ENCODE measurements around the gene CNTNAP5.

Gene CNTNAP5

DNA sequence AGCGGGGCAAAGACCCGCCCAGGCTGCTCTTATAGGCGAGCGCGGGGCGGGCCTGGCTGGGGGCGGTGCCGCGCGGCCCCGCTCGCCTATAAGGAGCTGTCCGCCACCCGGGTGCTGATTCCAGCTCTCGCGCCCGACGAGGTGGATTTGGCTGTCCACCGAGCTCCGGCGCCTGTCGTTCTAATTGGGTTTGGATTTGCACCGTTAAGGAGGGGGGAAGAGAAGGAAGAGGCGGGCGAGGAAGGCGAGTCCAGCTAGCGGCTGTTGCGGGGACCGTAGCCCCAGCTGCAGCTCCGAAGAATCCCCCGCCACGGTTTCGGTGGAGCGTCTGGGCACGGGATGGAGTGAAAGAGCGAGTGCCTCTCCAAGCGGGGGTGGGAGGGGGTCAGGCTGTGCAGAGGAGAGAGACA, at the start of gene CNTNAP5:
Gene CNTNAP5, plus strand, starts transcription at position 117 of the 410 bp plus-strand sequence. CDS start 364 bp downstream, outside the sequence.
- peak; percentile 43 for DNase-seq

DNA sequence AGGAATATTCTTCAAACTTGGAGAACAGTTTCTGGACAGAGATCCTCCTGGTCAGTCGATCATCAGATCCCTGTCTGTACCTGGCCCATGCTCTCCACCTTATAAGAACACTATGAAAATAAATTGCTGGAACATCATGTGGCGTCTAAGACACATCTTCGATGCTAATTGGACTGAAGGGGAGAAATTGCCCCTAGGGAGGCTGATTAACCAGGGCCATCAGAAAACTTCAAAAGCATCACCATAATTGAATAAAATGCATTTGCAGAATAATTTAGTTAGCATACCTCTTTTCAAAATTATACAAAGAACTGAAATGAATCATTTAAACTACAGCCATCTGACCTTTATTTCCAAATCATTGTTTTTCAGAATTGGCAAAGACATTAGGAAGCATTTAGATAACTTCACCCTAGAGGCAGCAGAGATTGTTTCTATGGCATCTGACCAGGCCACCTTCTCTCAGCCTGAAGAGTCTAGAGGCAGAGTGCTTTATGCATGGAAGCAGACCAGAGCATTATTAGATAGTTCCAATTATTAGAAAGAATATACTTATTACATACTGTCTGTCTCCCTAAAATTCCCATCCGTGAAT, 48.9 kb upstream of the CNTNAP5 start:
- DNase-seq: no peak

GRCh38 chr2:123993728-123994323, 31.3 kb upstream of the CNTNAP5 start:
- peak; percentile 27 for DNase-seq

GRCh38 chr2:123999681-124000080, 25.4 kb upstream of the CNTNAP5 start:
- DNase-seq: no peak

GRCh38 chr2:124001696-124002430, 23.2 kb upstream of the CNTNAP5 start:
- no peak for DNase-seq

DNA sequence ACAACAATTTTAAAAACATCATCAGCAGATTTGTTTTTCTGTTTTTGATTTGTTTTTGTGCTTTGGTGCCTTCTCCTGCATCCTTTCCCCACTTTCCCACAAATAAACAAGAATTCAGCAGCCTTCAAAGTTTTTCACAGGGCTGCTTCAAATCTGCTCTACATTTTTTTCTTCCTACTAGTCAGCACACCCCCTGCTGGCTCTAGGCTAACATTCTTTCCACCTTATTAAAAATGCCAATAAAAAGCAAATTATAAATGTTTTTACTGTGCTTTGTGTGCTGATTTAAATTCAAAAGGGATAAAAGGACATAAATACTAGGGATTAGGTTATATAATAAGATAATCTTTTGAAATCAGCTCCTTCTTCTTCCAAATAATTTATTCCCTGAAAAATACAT, 6.2 kb upstream of the CNTNAP5 start:
- DNase-seq: no peak

DNA sequence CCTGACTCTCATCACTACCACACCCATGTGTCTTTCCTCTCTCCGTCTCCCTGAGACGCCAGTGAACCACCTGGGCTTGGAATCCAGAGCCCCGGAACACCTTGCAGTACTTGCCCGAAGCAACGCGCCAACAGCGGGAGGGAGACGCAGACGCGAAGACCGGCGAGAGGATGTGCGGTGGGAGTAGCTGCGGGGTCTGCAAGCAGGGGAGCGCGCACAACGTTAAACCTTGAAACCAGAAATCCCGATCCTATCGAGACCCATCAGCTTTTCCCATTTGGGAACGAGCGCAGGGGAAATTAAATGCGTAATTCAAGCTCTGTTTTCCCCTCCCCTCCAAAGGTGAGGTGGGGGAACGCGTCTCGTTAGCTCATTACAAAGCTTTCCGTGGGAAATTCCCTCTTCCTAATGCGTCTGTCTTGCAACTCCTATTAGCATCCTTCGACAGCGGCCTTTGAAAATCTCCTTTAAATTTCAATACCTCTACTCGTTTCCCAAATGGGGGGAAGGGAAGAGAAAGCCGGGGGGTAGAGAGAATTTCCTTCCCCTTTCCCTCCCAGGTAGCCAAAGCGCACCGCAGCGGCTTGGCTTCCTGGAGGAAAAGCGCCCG, 421 bp upstream of the CNTNAP5 start:
- DNase-seq: no peak

- no peak for DNase-seq
These were observed 876 bp downstream of the CNTNAP5 start for GRCh38 chr2:124025891-124026434.

- no peak for DNase-seq
These were observed 1.4 kb downstream of the CNTNAP5 start for GRCh38 chr2:124026503-124026902.

GRCh38 chr2:124027182-124027581, 2.1 kb downstream of the CNTNAP5 start:
- DNase-seq: peak; percentile 55

- DNase-seq: no peak
These were observed 7.7 kb downstream of the CNTNAP5 start for GRCh38 chr2:124032799-124033198.

- DNase-seq: no peak
These were observed 9.2 kb downstream of the CNTNAP5 start for GRCh38 chr2:124034265-124034664.

DNA sequence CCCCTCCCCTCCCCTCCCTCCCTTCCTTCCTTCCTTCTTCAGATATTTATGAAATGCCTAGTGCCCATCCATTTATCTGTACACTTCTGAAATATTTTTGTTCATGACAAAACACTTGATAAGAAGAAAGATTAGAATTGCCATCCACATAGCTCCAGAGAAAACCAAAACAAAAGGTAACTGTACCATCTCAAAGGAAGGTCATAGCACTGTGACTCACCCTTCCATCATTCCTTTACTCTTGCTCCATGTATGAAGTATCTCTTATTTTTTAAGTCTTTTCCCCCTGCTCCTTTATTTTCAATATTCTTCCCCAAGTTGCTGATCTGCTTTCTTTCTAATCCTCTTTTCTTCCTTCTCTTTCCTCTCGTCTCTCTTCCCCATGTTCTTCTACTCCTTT, 9.9 kb downstream of the CNTNAP5 start:
- no peak for DNase-seq

GRCh38 chr2:124039032-124039431, 13.9 kb downstream of the CNTNAP5 start:
- DNase-seq: no peak

GRCh38 chr2:124039762-124040291, 14.7 kb downstream of the CNTNAP5 start:
- no peak for DNase-seq

GRCh38 chr2:124045894-124046293, 20.8 kb downstream of the CNTNAP5 start:
- DNase-seq: no peak

GRCh38 chr2:124046332-124046731, 21.2 kb downstream of the CNTNAP5 start:
- DNase-seq: no peak

GRCh38 chr2:124048102-124048501, 23.0 kb downstream of the CNTNAP5 start:
- DNase-seq: no peak

DNA sequence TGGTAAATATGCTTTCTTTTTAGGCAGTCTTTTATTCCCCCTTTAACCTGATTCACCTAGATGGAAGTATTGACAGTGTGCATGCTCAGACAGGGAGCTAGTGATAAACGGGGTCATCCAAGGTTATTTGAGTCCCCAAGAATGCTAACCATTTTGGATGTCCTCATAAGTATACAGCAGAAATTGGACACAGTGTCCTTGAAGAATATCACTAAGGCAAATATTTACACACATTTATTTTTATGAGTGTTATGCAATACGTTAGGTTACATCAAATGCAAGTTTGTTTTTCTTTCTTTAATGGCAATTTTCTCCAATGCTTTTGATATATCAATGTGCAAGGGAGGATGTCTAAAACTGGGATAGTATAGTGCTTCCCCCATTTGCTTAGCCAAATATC, 23.6 kb downstream of the CNTNAP5 start:
- DNase-seq: no peak

DNA sequence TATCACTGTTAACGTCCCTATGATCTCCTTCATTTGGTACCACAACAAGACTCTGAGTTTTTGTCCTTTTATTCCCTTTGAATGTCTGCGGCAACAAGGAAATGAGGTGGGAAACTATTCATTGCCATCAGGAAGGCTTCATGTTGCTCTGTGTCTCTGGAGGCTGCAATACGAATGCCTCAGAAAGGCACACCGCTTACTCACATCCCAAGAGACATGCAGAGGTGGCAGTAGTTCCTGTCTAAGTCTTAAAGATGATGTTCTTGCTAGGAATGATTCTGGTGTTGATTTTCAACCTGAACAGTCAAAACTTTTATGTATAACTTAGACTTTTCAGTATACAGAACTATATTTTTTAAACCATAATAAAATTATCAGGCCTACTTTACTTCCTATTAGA, 24.0 kb downstream of the CNTNAP5 start:
- no peak for DNase-seq

GRCh38 chr2:124050833-124051497, 25.9 kb downstream of the CNTNAP5 start:
- DNase-seq: no peak

- no peak for DNase-seq
These were observed 28.7 kb downstream of the CNTNAP5 start for GRCh38 chr2:124053796-124054195.

DNA sequence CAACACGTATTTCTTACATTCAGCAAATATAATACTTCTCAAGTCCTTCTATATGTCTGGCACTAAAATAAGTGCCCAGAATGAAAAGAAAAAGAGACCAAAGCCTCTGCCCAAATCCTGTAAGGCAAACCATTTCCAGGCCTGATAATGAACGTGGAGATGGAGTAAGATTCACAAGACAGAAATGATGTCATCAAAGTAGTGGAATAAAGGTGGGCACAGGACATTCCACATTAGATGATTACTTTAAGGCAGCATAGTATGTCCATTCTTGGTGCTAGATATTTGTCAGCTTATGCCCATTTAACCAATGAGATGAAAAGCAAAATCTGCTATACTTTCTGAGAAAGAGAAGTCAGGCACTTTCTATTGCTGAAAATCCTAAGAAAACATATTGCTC, 38.5 kb downstream of the CNTNAP5 start:
- no peak for DNase-seq

Data from GDM1 (cell line).